GM18502 (cell line): ENCODE measurements around the gene GRK5.

Experiments used
- ATAC-seq: cut with Tn5 transposase; IDR thresholded peaks from one replicate; pipeline ENCODE4 v1.9.1; 2021; ENCODE audit warnings: mild to moderate bottlenecking; ENCODE audit not compliant: unreplicated experiment, poor library complexity

The GRK5 gene

DNA sequence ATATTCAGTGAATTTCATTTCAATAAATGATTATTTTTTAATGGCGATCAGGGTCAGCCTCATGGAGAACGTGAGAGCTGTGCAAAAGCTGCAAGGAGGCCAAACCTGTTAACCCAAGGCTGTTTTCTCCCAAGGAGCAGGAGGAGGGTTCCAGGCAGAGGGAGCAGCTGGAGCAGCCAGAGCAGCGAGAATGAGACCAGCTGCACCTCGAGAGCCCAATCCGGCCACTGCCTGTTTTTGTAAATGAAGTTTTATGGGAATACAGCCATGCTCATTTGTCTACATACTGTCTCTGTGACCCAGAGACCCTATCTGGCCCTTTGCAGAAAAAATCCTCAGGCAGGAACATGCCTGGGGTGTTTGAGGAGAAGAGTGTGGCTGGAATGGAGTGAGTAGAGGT lies 104.9 kb downstream of the GRK5 start:
- no peak for ATAC-seq

DNA sequence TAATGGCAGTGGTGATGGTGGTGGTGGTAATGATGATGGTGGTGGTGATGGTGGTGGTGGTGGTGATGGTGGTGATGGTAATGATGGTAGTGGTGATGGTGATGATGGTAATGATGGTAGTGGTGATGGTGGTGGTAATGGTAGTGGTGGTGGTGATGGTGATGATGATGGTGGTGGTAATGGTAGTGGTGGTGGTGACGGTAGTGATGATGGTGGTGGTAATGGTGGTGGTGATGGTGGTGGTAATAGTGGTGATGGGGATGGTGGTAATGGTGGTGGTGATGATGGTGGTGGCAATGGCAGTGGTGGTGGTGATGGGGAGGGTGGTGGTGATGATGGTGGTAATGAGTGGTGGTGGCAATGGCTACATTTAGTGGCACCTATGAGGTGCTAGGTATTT lies 105.7 kb downstream of the GRK5 start:
- ATAC-seq = no peak

DNA sequence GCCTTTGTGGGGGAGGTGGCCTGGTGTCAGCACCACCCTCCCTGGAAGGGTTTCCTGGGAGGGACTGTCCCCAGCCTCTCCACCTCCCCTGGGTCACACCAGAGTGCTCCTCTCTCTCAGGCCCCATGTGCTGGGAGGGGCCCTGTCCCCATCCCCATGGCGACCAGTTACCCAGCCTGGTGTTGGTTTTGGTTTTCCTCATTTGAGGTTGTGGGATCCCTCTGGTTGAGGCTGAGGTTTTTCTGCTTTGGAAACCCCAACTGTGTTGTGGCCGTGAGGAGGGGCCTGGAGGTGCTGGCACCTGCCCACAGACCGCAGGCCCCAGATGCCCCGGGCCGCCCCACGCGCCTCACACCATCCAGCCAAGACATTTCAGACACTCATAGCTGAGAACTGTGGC lies 106.3 kb downstream of the GRK5 start:
- peak; percentile 70 for ATAC-seq

DNA sequence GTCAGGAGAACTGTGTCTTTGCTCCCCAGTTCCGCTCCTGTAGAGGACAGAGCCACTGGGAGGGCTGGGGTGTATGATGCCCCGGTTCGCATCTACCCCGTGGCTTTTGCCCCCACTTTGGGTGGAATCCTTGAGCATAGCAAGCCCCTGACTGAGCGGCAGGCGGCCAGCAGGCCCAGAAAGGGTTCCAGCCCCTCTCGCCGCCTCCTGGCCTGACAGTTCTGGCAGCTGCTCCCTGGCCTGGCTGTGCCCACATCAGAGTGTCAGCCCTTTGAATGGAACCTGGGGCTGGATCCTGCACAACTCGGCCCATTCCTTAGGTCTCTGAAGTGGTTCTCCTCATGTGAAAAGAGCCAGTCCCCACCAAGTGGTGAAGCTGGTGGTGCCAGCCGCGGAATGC lies 106.7 kb downstream of the GRK5 start:
- ATAC-seq = no peak

DNA sequence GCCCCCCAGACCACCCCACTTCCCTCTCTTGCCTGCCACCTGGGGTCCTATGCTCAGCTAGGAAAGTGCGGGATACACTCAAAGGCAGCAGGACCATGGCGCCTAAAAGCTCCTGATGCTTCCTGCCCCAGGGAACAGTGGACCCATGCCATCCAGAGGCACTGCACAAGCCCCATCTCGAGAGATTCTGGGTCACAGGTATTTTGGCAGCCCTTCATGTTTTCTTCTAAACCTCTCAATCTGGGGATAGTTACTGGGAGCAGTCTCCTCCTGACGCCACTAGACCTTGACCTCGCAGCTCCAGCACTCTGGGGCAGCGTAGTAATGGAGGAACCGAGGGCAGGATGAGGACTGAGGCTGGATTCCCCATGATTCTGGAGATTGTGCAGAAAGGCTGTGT lies 107.1 kb downstream of the GRK5 start:
- ATAC-seq = no peak

DNA sequence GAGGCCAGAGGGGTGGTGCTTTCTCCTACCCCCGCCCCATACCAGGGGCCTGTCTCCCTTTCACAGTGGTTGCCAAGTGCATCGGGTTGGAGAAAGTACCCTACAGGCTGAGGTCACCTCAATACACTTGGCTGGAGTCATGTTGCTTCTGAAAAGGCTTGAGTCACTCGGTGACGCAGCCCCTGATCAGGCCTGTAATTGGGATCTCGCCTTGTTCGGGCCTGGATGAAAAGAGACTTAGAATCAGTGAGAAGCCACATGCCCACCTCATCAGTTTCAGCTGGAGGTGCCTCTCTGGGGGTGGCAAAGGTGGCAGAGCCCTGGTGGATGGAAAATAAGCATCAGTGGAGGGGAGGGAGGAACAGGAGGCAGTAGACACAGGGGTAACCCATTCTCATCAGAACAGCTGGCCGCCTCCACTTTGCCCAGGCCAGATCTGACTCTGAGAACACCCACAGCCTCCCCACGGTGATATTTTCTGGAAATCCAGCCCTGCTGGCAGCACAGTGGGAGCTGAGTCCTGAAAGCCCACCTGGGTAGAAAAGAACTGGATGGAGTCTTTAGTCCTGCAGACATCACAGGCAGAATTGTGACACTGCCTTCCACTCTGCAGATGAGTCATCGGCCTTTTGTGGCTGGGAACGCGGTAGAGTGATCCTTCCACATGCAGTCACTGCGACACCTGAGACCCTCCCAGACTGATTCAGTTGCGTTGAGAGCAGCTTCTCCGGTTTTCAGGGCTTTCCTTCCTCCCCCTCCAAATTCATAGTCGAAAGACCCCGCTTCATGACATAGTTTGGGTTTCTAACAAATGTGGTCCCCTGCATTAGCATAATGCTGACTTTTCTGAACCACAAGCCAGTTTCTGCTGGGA lies 108.0 kb downstream of the GRK5 start:
- ATAC-seq = peak; percentile 54

DNA sequence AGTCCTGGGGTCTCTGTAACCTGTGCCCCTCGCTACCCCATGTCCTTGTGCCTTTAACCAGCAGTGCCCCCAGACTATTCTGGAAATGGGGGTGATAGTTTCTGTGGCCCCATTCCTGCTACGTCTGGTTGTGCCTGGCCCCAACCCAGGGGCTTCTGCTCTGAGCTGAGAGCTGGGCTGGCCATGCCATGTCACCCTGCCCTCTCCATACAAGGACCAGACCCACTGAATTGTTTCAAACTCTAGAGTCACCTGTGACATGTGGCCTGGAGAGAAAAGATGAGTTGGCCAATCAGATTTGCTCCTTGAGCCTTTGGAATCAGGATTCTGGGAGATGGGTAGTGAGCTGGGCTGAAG lies 108.6 kb downstream of the GRK5 start:
- ATAC-seq = no peak

DNA sequence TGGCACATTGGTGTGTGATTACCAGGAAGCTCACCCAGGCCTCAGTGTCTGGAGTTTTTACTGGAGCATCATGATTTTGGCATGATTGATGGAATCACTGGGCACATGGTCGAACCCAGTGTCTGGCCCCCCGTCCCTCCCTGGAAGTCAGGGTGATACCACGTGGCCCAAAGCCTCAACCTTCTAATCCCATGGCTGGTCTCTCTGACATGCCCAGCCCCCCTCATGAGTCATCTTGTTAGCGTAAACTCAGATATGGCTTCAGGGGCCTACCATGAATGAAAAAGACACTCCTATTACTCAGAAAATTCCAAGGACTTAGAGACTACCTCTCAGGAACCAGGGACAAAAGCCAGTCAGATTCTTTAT lies 109.3 kb downstream of the GRK5 start:
- ATAC-seq = no peak

DNA sequence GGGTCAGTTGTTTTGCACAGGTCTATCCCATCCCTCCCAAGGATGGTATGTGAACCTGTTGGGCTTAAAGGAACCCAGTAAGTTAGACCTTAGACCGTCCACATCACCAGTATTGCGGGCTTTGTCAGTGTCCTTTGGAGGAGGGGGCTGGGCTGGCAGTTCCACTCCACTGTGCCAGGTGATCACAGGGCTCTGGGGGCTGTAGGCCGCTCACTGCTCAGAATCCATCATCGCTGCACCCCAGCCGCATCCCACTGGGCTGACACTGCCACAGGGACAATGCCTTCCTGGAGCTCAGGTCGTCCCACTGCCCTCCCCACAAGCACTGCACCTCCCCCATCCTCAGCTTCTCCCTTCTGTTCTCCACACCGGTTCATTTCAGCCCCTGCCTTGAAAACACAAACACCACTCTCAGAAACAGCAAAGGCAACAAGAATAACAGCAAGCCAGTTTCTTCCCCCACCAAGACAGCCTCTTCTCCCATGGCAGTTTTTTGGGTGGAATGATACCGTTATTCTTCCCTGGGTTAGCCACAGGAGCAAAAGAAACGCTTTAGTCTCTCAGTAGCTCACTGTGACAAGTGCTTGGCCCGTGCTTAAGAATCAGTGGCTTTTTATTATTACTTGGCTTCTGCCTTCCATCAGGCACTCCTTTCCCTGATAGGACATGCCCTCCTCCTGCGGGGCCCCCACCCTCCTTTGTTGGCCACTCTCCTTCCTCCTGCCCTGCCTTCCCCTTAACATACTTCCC lies 111.2 kb downstream of the GRK5 start:
- no peak for ATAC-seq

DNA sequence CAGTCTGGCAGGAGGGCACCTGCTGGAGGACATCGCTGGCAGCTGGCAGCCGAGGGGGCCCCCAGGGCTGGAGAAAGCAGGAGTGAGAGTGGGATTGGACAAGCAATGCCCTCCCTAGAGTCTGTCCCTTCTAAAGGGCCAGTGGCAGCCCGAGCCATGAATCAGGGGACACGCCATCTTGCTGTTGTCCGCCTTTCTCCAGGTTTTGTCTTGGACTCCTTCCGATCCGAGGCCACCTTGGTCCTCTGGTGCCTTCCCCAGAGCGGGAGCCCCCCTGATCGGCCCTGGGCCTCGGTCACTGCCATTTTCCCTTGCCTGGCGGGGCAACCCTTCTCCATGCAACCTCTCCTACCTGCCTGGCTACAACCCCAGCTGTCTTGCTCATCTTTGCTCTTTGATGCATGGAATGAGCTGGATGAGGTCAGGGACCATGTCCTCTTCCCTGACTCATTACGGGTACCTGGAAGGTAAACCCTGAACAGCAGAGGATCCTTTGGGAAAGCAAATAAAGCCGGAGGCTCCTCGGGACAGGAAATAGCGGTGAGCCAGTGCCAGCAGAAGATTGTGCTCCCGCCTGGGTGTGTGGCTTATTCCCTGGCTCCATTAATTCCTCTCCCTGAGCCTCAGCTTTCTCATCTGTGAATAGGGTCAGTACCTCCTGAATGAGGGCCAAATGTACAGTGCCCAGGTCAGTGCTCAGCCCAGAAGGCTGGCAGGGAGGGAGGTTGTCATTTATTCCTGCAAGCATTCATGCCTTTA lies 112.0 kb downstream of the GRK5 start:
- no peak for ATAC-seq

DNA sequence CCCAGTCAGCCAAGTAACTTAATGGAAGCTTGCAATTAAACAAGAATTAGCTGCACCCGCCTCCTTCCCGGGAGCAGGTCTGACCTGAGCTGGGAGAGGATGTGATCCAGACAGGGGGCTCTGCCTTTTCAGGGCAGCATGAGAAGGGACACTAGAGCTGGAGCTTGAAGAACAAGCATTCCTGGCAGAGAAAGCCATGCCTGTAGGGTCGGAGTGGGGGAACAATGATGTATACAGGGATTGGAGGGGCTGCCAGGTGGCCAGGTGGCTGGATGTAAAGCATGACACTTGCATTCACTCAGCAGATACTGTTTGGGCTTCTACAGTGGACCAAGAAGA lies 112.5 kb downstream of the GRK5 start:
- ATAC-seq = no peak

DNA sequence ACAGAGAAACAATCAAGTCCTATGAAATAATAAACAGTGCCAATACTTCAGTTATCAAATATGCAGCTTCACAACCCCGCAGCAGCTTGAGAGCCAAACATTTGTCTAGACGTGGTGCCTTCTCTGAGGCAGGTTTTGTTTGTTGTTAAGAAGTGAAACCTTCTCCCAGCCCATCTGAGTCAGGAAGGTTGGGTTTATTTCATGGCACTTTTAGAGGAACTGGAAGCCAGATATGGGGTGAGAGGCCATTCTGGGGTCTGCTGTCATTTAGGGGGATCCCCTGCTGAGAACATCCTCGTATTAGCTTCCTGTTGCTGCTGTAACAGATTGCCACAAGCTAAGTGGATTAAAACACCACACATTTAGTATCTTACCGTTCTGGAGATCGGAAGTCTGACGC lies 113.6 kb downstream of the GRK5 start:
- ATAC-seq = no peak

DNA sequence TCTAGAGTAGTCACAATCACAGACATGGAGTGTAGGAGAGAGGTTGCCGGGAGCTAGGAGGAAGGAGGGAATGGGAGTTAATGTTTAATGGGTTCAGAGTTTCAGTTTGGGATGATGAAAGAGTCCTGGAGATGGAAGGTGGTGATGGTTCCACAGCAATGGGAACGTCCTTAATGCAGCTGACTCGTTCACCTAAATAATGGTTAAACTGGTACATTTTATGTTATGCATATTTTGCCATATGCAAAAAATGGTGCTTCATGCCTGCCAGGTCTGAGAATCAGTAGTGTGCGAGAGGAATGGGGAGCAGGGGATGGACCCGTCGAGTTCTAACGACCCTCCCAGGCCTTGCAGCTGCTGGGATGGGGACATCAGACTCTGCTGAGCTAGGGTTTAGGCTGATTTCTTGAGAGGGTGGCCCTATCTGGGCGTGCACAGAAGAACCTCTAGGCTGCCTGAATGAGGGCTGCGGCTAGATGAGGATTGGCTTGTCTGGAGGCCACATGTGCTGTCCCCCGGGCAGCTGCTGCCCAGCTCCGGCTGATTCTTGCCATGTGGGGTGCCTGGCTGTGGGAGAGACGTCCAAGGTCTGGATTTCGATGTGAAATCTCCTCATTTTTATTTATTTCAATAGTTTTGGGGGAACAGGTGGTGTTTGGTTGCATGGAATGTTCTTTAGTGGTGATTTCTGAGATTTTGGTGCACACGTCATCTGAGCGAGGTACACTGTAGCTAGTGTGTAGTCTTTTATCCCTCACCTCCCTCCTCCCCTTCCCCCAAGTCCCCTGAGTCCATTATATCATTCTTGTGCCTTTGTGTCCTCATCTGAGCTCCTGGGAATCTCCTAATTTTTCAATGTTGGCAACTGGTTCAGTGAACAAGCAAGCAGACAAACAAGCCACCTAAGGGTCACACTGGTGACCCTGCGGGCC lies 116.0 kb downstream of the GRK5 start:
- no peak for ATAC-seq

DNA sequence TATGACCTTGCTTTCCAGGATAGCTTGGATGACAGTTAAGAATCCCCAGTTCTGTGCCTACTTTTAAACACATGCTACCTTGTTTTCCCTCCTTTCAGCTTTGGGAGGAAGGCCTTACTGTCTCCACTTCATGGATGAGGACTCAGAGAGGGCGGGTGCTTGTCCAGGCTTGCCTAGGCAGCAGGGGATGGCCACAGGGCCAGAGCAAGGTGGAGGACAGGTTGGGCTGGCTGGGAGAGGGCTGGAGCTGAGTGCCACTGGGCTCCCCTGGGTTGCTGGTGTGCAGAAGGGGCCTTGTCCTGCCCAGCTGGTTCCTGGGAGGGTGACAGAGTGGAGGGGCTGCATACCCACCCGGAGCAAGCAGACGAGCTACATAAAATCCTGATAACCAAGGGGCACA lies 117.8 kb downstream of the GRK5 start:
- no peak for ATAC-seq

DNA sequence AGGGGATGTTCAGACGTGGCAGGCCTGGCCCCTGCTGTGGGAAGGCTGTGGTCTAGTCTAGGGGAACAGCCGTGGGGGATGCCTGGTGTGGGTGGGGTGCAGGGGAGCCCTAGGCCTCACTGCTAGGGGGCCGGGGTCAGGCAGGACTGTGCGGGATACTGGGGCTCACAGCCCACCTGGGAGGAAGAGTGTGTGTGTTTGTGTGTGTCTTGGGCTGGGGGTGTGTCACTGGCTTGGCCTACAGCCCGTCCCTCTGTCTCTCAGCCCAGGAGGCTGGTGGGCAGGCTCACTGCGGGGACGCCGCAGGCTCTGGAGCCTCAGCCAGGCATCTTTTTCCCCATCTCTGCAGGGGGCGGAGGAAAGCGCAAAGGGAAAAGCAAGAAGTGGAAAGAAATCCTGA lies 118.8 kb downstream of the GRK5 start:
- ATAC-seq = no peak

DNA sequence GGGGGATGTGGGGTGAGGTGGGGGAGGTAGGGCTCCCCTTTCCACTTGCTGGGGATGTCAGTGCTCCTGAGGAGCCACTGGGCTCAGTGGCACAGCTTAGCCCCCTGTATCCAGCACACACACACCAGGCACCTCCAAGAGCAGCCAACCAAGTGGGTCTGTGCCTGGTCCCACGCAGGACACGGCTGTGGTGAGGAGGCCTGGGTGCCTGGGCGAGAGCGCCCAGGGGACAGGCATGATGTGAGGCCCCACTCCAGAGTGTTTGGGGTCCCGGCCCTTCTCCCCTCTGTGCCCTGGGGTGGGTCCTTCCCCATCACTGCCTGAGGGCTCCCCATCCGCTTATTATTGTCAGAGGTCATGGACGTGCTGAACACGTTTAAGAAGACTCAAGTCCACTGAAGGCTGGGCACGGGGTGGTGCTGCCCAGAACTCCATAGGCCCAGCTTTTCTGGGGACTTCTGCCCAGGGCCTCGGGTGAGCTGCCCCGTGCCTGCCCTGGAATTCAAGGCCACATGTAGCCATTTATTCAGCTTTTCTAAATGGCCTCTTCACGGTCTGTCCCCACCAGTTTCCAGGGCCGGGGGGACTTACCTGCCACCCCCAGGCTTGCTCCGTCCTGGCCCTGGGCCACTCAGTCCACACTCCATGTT lies 119.8 kb downstream of the GRK5 start:
- no peak for ATAC-seq

DNA sequence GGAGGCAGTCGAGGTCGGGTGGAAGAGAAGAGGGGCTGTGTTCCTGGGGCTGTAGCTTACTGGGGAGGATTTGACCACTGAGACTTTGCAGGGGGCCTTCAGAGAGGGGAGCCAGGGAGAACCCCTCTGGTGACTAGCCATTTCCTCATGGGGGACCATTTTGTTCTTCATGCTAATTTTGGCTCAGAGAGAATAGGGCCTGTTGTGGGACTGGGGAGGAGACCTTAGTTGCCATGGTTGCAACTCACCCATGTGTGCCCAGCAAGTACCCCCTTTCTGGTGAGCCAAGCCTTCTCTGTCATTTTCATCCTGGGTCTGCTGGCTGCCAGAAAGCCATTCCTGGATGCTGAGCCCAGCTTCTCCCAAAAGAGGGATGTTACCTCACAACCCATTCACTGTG lies 120.9 kb downstream of the GRK5 start:
- no peak for ATAC-seq

DNA sequence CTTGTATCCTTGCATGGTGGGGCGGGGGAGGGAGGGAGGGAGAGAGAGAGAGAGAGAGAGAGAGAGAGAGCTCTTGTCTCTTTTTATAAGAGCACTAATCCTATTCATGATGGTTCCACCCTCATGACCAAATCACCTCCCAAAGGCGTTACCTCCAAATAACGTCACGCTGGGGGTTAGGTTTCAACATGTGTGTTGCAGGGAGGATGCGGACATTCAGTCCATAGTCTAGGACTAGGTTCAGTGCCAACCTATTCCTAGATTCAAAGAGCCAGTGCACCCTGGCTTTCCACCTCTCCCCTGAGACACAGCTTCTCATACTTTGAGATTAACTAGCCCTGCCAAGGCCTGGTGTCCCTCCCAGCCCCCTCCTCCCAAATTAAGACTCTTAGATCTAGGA lies 123.0 kb downstream of the GRK5 start:
- no peak for ATAC-seq

DNA sequence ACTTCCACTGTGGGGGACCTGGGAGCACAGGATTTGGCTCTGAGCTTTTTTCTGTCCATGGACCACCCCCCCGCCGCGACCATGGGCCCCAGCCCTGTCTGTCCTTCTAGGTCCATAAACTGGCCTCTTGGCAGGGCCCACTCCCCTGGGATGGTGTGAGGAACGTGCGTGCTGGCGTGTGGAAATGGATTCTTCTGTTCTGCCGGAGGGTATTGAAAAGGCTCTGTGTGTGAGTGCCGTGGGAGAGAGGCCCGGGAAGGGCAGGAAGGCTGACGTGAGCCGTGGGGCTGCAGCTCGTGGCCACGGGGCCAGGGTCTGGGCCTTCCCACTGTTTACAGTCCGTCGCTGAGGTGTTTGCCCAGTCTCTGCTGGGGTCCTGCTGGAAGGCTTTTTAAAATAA lies 123.7 kb downstream of the GRK5 start:
- ATAC-seq = no peak
